Hepatocyte (in vitro differentiated cells): ENCODE results near the gene CLPTM1. TPM values are rescaled to one million over a fixed set of nuclear protein-coding genes. Genes with fewer than 3 reads are reported as not detected.

Experiments
- DNase-seq: peaks from one replicate; pipeline ENCODE4 v3.0.0-alpha.2; 2016; ENCODE audit warnings: low spot score
- H2AFZ ChIP-seq: fragments of 200-600 bp; sonication (generic); 2 replicates; pipeline ENCODE4 v1.6.0; 2016; ENCODE audit warnings: antibody characterized with exemption, mild to moderate bottlenecking
- H3K27ac ChIP-seq: fragments of 200-600 bp; sonication (generic); 2 replicates; pipeline ENCODE4 v1.5.1; 2016; ENCODE audit warnings: mild to moderate bottlenecking
- H3K27me3 ChIP-seq: fragments of 200-600 bp; sonication (generic); 2 replicates; pipeline ENCODE4 v1.6.1; 2016
- H3K36me3 ChIP-seq: fragments of 200-600 bp; sonication (generic); replicated peaks from 2 replicates; pipeline ENCODE4 v1.5.1; 2016; ENCODE audit warnings: low read depth; ENCODE audit not compliant: insufficient read depth
- H3K4me1 ChIP-seq: fragments of 200-600 bp; sonication (generic); 2 replicates; pipeline ENCODE4 v1.5.1; 2016; ENCODE audit warnings: mild to moderate bottlenecking, moderate library complexity; ENCODE audit not compliant: insufficient read depth
- H3K4me2 ChIP-seq: fragments of 200-600 bp; sonication (generic); 2 replicates; pipeline ENCODE4 v1.6.0; 2016
- H3K4me3 ChIP-seq: fragments of 200-600 bp; sonication (generic); 2 replicates; pipeline ENCODE4 v1.5.1; 2016; ENCODE audit warnings: mild to moderate bottlenecking
- H3K79me2 ChIP-seq: fragments of 200-600 bp; sonication (generic); 2 replicates; pipeline ENCODE4 v1.6.0; 2017; ENCODE audit warnings: mild to moderate bottlenecking
- H3K9me2 ChIP-seq: fragments of 200-600 bp; sonication (generic); replicated peaks from 2 replicates; pipeline ENCODE4 v1.6.0; 2017; ENCODE audit warnings: mild to moderate bottlenecking; ENCODE audit not compliant: insufficient read depth
- H3K9me3 ChIP-seq: fragments of 200-600 bp; sonication (generic); 2 replicates; pipeline ENCODE4 v1.5.1; 2016; ENCODE audit warnings: low read depth, mild to moderate bottlenecking
- H4K20me1 ChIP-seq: fragments of 200-600 bp; sonication (generic); 2 replicates; pipeline ENCODE4 v1.6.0; 2016; ENCODE audit warnings: mild to moderate bottlenecking; ENCODE audit not compliant: insufficient read depth, poor library complexity, severe bottlenecking
- EZH2 ChIP-seq: fragments of 200-600 bp; sonication (generic); IDR thresholded peaks from 2 replicates; pipeline ENCODE4 v1.6.1; 2016; ENCODE audit warnings: antibody characterized with exemption, mild to moderate bottlenecking, borderline replicate concordance
- EZH2phosphoT487 ChIP-seq: fragments of 200-600 bp; sonication (generic); IDR thresholded peaks from one replicate; pipeline ENCODE4 v1.6.1; 2018; ENCODE audit warnings: antibody characterized with exemption, mild to moderate bottlenecking, low read depth, moderate library complexity; ENCODE audit not compliant: unreplicated experiment, severe bottlenecking
- WGBS: methylation state at CpG from one replicate; pipeline ENCODE4 v1.1.6; 2016; ENCODE audit warnings: low lambda C conversion rate; ENCODE audit errors: missing lambda C conversion rate; 5-methylcytosine and 5-hydroxymethylcytosine counted together
- polyA plus RNA-seq: library from polyadenylated mRNA; unstranded; fragments of >200 nt; fragmentation: Nextera tagmentation; extraction: Ambion mirVana; gene quantifications from 2 replicates; pipeline ENCODE4 v1.2.1, GENCODE V29; 2016
- total RNA-seq: library from RNA; depleted of rRNA; stranded (reverse); fragments of >200 nt; gene quantifications from 2 replicates; pipeline ENCODE4 v1.2.3, GENCODE V29; 2014
- TF ChIP-seq, protein P1 (sequence below): fragments of 200-600 bp; sonication (generic); IDR thresholded peaks from 2 replicates; pipeline ENCODE4 v1.5.1; 2016; ENCODE audit warnings: antibody characterized with exemption, mild to moderate bottlenecking; ENCODE audit not compliant: poor library complexity

Gene CLPTM1
- total and polyA plus RNA-seq, 2 experiments from 2014 or later: 49.1 to 93.1 TPM

DNA sequence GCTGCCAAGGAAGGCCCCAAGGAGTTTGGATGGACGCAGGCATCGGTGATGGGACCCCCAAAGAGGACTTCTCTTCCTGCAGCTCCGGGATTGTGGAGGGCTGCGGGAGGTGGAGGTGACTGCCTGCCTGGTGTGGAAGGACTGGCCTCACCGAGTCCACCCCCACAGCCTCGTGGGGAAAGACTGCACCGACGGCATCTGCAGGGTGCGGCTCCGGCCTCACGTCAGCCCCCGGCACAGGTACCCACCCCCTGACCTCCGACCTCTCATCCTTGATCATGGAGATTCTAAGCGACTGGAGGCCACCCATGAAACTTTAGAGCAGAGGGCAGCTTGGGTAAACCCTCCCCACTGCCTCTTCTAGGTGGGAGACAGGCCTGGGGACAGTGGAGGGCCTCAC is 66.8 kb downstream of the CLPTM1 start:
- 85% methylated on average over 14 of the region's 14 CpGs for WGBS
- Histone ChIP-seq H4K20me1 (no peaks in the 10 kb centered on the region), H3K27ac (no peak overlapping the region), H3K27me3 (no peaks in the 10 kb centered on the region), H3K4me3 (no peak overlapping the region), H3K4me1 (no peaks in the 10 kb centered on the region), H3K79me2 (no peaks in the 10 kb centered on the region), H3K4me2 (no peak overlapping the region), H2AFZ (no peak overlapping the region), H3K9me2 (no peaks in the 10 kb centered on the region), H3K36me3 (no peaks in the 10 kb centered on the region), H3K9me3 (no peaks in the 10 kb centered on the region)
- TF ChIP-seq, protein P1, sequence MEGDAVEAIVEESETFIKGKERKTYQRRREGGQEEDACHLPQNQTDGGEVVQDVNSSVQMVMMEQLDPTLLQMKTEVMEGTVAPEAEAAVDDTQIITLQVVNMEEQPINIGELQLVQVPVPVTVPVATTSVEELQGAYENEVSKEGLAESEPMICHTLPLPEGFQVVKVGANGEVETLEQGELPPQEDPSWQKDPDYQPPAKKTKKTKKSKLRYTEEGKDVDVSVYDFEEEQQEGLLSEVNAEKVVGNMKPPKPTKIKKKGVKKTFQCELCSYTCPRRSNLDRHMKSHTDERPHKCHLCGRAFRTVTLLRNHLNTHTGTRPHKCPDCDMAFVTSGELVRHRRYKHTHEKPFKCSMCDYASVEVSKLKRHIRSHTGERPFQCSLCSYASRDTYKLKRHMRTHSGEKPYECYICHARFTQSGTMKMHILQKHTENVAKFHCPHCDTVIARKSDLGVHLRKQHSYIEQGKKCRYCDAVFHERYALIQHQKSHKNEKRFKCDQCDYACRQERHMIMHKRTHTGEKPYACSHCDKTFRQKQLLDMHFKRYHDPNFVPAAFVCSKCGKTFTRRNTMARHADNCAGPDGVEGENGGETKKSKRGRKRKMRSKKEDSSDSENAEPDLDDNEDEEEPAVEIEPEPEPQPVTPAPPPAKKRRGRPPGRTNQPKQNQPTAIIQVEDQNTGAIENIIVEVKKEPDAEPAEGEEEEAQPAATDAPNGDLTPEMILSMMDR: no peak
- TF ChIP-seq EZH2 (no peak), EZH2phosphoT487 (no peak)
- DNase-seq: no peak

DNA sequence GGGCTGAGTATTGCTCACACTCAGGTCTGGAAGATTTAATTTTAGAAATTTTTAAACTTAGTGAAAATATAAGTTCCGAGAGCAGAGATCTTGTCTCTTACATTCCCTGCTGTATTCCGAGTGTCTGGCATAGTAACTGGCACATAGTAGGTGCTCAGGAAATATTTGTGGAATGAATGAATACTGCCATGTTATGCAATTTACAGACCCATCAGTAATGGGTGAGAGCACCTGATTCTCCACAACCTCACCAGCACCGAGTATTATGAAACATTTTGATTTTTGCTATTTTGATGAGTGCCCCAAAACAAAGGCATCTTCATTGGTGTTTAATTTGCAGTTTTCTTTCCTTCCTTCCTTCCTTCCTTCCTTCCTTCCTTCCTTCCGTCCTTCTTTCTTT is 67.9 kb downstream of the CLPTM1 start:
- Histone ChIP-seq H3K27ac (no peak overlapping the region), H3K9me3 (no peaks in the 10 kb centered on the region), H2AFZ (no peak overlapping the region), H3K4me1 (no peaks in the 10 kb centered on the region), H3K4me2 (no peak overlapping the region), H3K4me3 (no peak overlapping the region), H3K27me3 (no peaks in the 10 kb centered on the region), H3K36me3 (no peaks in the 10 kb centered on the region), H3K79me2 (no peaks in the 10 kb centered on the region), H4K20me1 (no peaks in the 10 kb centered on the region), H3K9me2 (no peaks in the 10 kb centered on the region)
- DNase-seq: no peak
- TF ChIP-seq EZH2: no peak
- no peak for TF ChIP-seq EZH2phosphoT487
- TF ChIP-seq, protein P1: no peak
- 97% methylated on average over 3 of the region's 4 CpGs for WGBS

DNA sequence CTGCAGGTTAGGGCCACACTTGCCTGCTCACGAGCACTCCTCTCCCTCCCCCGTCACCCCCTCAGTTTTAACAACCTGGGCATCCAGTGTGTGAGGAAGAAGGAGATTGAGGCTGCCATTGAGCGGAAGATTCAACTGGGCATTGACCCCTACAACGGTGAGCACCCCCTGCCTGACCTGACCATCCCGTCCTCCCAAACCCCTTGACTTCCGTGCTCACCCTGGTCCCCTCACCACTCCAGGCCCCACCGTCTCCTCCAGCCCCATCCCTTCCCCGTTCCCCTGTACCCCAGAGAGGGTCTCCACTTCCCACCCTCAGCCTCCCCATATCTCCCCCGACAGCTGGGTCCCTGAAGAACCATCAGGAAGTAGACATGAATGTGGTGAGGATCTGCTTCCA is 70.1 kb downstream of the CLPTM1 start:
- H3K4me1 ChIP-seq: no peaks in the 10 kb centered on the region
- no peak for DNase-seq
- TF ChIP-seq EZH2 (no peak), EZH2phosphoT487 (no peak)
- TF ChIP-seq, protein P1: no peak
- H3K4me2 ChIP-seq: no peak overlapping the region
- no peaks in the 10 kb centered on the region for H3K27me3 ChIP-seq
- H3K36me3 ChIP-seq: no peaks in the 10 kb centered on the region
- H4K20me1 ChIP-seq: no peaks in the 10 kb centered on the region
- no peak overlapping the region for H2AFZ ChIP-seq
- no peaks in the 10 kb centered on the region for H3K9me3 ChIP-seq
- H3K4me3 ChIP-seq: no peak overlapping the region
- H3K79me2 ChIP-seq: no peaks in the 10 kb centered on the region
- no peak overlapping the region for H3K27ac ChIP-seq
- H3K9me2 ChIP-seq: no peaks in the 10 kb centered on the region
- 96% methylated on average over 7 of the region's 9 CpGs for WGBS

- H3K4me1 ChIP-seq: no peaks in the 10 kb centered on the region
- H3K79me2 ChIP-seq: no peaks in the 10 kb centered on the region
- H3K9me2 ChIP-seq: no peaks in the 10 kb centered on the region
- no peak for DNase-seq
- H3K27ac ChIP-seq: no peak overlapping the region
- no peaks in the 10 kb centered on the region for H3K9me3 ChIP-seq
- H4K20me1 ChIP-seq: no peaks in the 10 kb centered on the region
- no peak overlapping the region for H2AFZ ChIP-seq
- TF ChIP-seq EZH2 (no peak), EZH2phosphoT487 (no peak)
- TF ChIP-seq, protein P1: no peak
- no peaks in the 10 kb centered on the region for H3K36me3 ChIP-seq
- no peaks in the 10 kb centered on the region for H3K27me3 ChIP-seq
- H3K4me3 ChIP-seq: no peak overlapping the region
- H3K4me2 ChIP-seq: no peak overlapping the region
- WGBS: 98% methylated on average over 2 of the region's 2 CpGs
These were observed 72.2 kb downstream of the CLPTM1 start for GRCh38 chr19:45027371-45027770.
